GM20000 (cell line): ENCODE results near the gene GEMIN7.

Experiments
- DNase-seq: peaks from one replicate; pipeline ENCODE4 v3.0.0; 2012; ENCODE audit warnings: low spot score
- TF ChIP-seq, protein P1 (sequence below): IDR thresholded peaks from 2 replicates; pipeline ENCODE4 v1.5.1; 2012; ENCODE audit warnings: mild to moderate bottlenecking, control low read depth; ENCODE audit errors: extremely low read depth, missing control alignments

Gene GEMIN7

DNA sequence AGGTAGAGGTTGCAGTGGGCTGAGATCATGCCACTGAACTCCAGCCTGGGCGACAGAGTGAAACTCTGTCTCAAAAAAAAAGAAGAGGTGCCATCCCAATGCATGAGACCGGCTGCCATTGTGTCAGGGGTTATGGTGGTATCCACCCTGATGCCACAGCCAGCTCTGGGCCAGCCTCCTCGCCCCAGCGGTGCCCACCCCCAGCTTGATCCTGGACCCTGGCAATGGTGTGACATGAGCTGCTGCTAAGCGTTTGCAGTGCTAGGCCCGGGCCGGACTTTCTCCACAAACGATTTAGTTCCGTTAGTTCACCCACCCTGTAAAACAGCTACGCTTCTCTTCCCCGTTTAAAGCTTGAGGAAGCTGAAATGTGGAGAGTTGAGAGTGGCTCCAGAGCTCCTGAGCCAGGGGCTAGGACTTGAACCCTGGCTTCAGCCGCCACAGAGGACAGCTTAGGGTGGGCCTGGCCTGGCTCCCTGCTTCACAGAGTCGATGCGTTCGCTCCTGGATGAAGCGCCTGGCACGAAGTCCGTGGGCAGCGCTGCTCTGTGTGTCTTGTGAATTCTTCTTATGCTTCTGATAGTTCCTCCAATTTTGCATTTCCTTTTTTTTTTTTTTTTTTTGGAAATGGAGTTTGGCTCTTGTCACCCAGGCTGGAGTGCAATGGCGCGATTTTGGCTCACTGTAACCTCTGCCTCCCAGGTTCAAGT lies 56.3 kb downstream of the GEMIN7 start:
- TF ChIP-seq, protein P1, sequence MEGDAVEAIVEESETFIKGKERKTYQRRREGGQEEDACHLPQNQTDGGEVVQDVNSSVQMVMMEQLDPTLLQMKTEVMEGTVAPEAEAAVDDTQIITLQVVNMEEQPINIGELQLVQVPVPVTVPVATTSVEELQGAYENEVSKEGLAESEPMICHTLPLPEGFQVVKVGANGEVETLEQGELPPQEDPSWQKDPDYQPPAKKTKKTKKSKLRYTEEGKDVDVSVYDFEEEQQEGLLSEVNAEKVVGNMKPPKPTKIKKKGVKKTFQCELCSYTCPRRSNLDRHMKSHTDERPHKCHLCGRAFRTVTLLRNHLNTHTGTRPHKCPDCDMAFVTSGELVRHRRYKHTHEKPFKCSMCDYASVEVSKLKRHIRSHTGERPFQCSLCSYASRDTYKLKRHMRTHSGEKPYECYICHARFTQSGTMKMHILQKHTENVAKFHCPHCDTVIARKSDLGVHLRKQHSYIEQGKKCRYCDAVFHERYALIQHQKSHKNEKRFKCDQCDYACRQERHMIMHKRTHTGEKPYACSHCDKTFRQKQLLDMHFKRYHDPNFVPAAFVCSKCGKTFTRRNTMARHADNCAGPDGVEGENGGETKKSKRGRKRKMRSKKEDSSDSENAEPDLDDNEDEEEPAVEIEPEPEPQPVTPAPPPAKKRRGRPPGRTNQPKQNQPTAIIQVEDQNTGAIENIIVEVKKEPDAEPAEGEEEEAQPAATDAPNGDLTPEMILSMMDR = no peak
- DNase-seq = no peak

DNA sequence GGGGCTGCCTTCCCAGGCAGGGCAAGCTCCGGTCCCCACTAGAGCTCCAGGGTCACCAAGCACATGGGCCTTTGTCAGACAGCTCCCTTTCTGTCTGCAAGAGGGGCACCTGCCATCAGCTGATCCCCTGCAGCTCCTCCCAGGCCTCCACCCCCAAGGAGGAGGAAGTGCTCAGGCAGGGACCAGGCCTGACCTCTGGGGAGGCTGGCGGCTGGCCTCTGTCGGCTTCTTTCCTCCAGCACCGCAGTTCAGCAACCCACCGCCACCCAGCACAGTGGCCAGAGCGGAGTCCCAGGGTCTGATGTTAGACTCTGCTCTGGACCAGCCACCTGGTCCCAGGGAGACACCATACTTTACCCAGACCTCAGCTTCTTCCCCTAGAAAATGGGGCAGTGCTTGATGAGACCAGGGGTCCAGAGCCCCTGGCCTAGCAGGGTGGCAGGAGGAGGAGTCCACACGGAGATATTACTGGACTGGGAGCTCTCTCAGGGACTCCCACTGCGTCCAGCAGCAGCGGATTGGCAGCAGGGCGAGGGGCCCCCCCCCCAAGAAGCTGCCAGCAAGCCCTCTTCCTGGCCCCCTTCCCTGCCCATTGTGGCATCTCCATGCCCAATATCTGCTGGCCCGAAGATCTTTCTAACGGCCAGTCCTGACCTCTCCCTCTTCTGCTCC lies 57.6 kb downstream of the GEMIN7 start:
- TF ChIP-seq, protein P1 = no peak
- peak; percentile 77 for DNase-seq

DNA sequence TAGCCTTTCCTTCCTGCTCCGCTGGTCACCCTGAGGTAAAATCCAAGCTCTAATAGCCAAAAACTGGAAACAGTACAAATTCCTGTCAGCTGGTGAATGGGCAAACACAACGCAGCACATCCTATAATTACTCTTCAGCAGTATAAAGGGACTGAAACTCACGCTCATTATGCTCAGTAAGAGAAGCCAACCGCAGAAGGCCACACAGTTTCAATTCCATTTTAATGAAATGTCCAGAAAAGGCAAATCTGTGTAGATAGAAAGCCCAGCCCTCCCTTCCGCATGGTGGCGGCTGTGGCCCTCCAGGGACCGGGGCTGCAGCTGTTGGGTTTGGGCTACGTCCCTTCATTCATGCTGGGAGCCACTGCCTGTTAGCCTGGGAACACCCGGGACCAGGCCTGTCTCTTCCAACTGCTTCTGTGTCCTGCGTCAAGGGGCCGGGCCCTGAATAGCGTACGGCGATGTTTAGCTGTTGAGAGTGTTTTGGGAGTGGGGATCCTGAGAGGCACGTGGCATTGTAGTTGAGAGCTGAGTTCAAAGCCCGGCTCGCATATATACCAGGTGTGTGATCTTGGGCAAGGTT lies 58.2 kb downstream of the GEMIN7 start:
- peak; percentile 89 for DNase-seq
- TF ChIP-seq, protein P1 = no peak

DNA sequence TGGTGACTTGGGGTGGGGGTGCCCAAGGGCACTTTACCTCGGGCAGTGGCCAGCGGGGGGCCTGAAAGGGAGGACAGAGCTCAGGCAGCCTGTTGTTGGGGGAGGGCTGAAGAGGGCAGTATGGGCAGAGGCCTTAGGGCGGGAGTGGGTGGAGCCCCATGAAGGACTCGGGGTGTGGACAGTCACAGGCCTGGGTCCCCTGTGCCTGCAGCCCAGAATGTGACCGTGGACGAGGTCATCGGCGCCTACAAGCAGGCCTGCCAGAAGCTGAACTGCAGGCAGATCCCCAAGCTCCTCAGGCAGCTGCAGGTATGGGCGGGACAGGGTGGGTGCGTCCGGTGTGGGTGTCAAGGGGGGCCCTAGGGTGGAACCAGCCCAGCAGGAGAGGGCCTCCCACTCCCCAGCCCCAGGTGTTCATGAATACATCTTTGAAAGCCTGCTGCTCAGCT lies 59.3 kb downstream of the GEMIN7 start:
- TF ChIP-seq, protein P1 = no peak
- DNase-seq = no peak

DNA sequence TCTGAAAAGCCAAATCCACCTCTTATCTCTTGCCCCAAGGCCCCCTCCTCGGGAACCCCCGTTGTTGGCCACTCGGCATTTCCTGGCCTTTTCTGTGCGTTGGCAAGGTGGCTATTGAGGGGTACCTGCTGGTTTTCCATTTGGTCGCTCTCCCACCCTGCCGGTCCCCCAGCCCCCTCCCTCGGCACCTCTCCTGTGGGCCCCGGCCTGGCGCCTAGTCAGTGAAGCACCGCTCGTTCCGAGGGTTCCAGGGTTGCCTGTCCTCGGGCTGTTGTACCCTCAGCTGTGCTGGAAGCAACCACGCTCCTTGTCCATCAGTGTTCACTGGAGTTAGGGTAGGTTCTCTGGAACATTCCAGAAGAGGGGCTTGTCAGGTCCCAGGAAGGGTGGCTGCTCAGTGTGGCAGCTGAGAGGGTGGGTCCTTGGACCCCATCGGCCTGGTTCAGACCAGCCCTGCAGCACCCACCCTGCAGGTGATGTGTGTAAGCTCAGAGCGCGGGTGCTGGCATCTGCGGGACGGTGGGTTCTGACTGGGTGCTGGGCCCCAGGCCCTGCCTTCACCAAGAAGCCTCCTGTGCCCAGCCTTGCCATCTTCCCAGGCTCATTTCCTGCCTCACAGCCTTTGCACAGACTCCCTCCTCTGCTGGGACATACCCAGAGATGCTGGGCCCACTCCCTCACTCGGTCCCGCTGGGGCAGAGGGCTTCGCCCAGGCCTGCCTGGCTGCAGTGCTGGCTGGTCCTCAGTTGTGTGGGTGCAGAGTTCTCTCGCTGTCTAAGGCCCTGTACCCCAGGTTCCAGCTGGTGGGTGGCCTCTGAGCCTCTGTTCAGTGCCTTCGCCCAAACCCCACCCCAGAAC lies 60.5 kb downstream of the GEMIN7 start:
- TF ChIP-seq, protein P1 = no peak
- DNase-seq = peak; percentile 28

DNA sequence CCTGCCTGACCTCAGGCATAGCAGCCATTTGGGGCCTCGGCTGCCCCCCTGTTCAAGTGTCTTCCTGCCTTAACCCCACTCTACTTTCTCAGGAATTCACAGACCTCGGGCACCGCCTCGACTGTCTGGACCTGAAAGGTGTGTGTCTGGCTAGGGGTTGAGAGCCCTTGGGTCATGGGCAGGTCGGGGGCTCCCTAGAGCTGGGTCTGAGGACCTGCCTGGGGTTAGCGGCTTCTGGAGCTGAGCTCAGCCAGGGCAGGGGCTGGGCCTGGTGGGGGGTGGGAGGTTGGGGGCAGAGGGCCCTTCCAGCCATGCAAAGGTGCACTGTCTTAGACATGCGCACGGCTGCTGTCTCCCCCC lies 61.1 kb downstream of the GEMIN7 start:
- TF ChIP-seq, protein P1 = no peak
- peak; percentile 14 for DNase-seq

DNA sequence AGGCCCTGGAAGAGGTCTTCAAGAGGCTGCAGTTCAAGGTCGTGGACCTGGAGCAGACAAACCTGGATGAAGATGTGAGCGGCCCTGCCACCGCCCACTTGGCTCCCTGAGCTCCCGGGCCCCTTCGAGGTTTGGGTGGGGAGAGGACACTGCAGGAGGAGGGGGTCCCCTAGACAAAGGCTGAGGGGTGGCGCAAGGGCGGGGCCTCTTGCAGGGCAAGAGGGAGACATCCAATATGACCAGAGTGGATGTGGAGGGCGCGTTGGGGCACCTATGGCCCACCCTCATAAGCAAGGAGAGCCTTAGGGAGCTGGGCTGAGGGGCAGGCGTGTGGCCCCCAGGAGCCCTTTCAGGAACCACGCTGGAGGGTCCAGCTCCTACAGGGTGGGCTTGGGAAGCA lies 61.5 kb downstream of the GEMIN7 start:
- TF ChIP-seq, protein P1 = no peak
- no peak for DNase-seq
